IPS DF 4.7 (cell line): ENCODE results near the gene SAMD4B.
"Not testable (repeated sequence)": the region's sequence is repeated elsewhere in the genome, so short reads cannot be mapped to it uniquely, and the experiment has no call there.

Experiments used
- DNase-seq: peaks from one replicate; pipeline ENCODE4 v3.0.0-alpha.2; 2013; ENCODE audit warnings: low spot score; ENCODE audit errors: extremely low read depth

The SAMD4B gene

GRCh38 chr19:39369200-39369599 is 27.0 kb downstream of the SAMD4B start:
- DNase-seq: no peak

- DNase-seq: no peak
These were observed 28.5 kb downstream of the SAMD4B start for GRCh38 chr19:39370735-39371134.

GRCh38 chr19:39372047-39372802 is 30.0 kb downstream of the SAMD4B start:
- no peak for DNase-seq

- no peak for DNase-seq
These were observed 30.7 kb downstream of the SAMD4B start for GRCh38 chr19:39372941-39373340.

- no peak for DNase-seq
These were observed 33.7 kb downstream of the SAMD4B start for GRCh38 chr19:39375929-39376328.

- no peak for DNase-seq
These were observed 35.4 kb downstream of the SAMD4B start for GRCh38 chr19:39377373-39378362.

- not testable (repeated sequence) for DNase-seq
These were observed 37.1 kb downstream of the SAMD4B start for GRCh38 chr19:39379366-39379765.

- DNase-seq: no peak
These were observed 37.7 kb downstream of the SAMD4B start for GRCh38 chr19:39379865-39380396.

- no peak for DNase-seq
These were observed 38.6 kb downstream of the SAMD4B start for GRCh38 chr19:39380521-39381502.

GRCh38 chr19:39381910-39382611 is 39.8 kb downstream of the SAMD4B start:
- DNase-seq: no peak

GRCh38 chr19:39382991-39383828 is 41.0 kb downstream of the SAMD4B start:
- DNase-seq: no peak

GRCh38 chr19:39384839-39385568 is 42.8 kb downstream of the SAMD4B start:
- DNase-seq: no peak

- DNase-seq: no peak
These were observed 43.6 kb downstream of the SAMD4B start for GRCh38 chr19:39385629-39386411.

- no peak for DNase-seq
These were observed 44.3 kb downstream of the SAMD4B start for GRCh38 chr19:39386557-39386956.

- DNase-seq: no peak
These were observed 46.4 kb downstream of the SAMD4B start for GRCh38 chr19:39388657-39389056.

GRCh38 chr19:39389631-39390414 is 47.6 kb downstream of the SAMD4B start:
- DNase-seq: no peak

GRCh38 chr19:39390451-39390750 is 48.2 kb downstream of the SAMD4B start:
- no peak for DNase-seq
